Hippocampal formation (tissue), 2 donors: ENCODE data around the gene SIRPA.
"Not testable (repeated sequence)": the region's sequence is repeated elsewhere in the genome, so short reads cannot be mapped to it uniquely, and the experiment has no call there.

Experiments used
- DNase-seq, 2 donors: peaks; one replicate each; lab custom pipeline; 2025; lab: John Stamatoyannopoulos, UW

Gene SIRPA

DNA sequence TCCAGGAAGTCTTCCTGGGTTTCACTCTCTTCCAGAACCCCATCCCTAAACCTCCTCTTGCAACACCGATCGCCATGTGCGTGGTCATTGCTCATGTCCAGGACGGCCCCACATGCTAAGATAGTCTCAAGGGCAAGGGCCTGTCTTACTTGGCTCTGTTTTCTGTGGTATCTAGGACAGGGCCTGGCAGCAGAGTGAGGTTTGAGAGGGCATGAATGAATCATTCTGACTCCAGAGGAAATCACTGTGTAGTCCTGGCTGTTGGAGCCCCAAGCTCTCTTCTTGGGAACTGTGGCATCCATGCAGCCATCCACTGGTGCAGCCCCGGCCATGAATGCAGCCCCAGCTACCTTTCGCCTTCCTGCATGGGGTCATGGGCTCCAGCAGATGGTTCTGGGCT lies 12.4 kb downstream of the SIRPA start:
- no peak for DNase-seq

DNA sequence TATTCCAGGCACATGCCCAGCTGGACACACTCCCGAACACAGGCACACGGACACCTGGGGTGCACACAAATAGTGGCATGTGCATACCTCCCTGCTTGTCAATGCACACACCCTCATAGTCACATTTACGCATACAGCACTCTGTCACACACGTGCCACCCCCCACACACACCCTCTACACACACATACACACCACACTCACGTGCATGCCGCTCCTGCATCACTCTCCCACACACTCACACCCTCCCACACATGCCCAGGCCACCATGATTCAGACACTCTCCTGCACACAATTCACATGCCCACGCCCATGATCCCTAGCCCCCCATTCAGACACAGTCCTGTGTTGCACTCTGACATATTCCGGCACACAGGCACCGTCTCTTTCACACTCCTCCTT lies 13.0 kb downstream of the SIRPA start:
- no peak for DNase-seq

DNA sequence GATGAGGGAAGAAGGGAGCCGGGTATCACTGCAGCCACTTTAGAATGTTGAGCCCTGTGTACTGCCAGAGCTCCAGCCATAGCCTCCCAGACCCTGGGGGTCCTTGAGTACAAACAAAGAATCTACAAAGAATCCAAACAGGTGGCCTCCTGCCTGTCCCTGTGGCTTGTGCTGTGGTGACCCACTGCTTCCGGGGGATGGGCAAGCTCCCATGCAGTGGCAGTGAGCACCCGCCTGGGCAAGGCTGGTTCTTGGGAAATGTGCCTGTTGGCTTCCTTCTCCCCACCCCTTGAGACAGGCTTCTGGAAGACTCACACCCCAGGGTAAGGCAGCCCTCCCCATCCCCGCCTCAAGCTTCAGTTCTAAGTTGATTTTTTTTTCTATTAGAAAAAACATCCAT lies 13.9 kb downstream of the SIRPA start:
- DNase-seq, result no peak

DNA sequence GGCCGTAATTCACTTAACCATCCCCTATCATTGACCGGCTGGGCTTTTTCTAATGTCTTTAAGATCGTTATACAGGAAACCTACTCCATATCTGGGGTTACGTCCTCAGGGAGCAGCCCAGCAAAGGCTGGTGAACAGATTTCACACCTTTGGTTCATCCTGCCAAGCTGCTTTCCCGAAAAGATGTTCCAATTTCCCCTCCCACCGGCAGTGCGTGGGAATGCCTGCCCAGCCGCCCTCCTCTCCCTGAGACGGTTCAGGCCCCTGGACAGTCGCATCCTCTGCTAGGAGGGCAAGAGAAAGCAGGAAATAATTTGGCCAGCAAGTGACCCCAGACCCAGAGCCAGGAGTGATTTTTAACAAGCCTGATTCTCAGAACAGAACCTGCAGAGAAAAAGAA lies 16.3 kb downstream of the SIRPA start:
- no peak for DNase-seq

DNA sequence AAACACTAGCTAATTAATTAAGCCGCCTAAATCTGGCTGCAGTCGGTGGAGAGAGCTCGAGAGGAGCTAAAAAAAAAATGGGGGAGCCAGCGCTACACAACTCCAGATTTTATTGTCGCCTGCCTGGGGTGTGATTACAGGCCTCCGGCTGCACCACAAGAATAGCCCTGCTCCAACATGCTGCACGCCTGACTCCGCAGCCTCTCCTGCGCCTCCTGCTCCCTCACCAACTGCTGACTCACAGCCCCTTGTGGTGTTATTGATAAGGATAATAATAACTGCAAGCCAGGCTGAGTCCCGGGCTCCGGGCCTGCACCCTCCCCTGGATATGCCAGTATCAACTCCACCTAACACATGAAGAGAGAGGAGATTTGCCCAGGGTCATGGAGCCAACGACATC lies 16.8 kb downstream of the SIRPA start:
- DNase-seq, result no peak

DNA sequence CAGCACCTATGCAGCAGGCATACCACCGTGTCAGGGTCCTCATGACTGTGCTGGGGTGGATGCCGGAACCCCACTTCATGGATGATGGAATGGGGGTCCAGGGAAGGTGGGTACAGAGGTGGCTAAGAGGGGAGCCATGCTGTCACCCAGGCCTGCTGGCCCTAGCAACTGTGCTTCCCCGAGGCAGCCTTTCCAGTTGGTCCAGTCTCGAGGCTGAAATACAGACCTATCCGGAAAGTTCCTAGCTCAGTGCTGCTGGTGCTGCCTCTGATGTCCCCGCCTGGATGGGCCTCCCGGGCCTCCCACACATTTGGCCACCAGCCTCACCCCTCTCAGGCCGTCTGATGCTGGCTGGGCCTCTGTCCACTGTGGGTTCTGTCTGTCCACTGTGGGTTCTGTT lies 17.4 kb downstream of the SIRPA start:
- DNase-seq, result no peak

DNA sequence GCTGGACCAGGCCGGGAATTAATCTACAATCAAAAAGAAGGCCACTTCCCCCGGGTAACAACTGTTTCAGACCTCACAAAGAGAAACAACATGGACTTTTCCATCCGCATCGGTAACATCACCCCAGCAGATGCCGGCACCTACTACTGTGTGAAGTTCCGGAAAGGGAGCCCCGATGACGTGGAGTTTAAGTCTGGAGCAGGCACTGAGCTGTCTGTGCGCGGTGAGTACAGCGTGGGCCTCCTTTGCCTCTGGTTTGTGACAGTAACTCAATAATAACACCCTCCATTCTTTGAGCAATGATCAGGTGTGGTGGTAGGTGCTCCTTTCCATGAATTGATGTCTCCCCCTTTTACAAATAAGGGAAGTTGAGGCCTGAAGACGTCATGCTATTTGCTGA lies 20.0 kb downstream of the SIRPA start:
- DNase-seq, result not testable (repeated sequence)

DNA sequence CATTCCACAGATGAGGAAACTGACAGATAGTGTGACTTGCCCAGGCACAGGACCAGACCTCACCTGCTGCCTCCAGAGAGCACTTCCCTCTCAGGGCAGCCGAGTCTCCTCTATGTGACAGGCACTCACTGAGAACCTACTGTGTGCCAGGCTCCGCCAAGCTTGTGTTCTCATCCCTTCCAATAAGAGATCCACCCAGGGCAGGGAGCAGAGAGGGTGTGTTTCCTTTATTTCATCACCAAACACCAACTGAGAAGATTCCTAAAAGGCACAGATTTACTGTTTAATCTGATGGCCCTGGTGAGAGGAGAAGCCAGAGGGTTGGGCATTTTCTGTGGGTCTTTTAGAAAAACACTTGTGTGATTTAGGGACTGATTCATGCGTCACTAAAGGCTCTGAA lies 20.5 kb downstream of the SIRPA start:
- DNase-seq, result no peak

DNA sequence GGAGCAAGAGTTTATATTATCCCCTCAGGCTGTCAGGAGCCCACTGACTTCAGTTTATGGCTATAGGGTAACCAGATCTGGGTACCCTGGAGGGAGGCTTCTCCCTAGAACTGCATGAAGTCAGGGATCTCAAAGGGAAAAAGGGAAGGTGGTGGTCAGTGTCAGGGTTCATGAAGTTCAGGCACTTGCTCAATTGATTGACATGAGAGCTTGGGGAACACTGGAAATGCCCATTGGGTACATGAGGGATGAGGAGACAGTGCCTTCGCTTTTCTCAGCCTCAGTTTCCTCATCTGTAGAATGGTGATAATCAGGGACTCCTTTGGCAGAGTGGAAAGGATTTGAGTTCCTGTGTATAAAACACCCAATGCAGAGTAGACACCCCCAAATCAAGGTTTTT lies 22.6 kb downstream of the SIRPA start:
- DNase-seq, result no peak

DNA sequence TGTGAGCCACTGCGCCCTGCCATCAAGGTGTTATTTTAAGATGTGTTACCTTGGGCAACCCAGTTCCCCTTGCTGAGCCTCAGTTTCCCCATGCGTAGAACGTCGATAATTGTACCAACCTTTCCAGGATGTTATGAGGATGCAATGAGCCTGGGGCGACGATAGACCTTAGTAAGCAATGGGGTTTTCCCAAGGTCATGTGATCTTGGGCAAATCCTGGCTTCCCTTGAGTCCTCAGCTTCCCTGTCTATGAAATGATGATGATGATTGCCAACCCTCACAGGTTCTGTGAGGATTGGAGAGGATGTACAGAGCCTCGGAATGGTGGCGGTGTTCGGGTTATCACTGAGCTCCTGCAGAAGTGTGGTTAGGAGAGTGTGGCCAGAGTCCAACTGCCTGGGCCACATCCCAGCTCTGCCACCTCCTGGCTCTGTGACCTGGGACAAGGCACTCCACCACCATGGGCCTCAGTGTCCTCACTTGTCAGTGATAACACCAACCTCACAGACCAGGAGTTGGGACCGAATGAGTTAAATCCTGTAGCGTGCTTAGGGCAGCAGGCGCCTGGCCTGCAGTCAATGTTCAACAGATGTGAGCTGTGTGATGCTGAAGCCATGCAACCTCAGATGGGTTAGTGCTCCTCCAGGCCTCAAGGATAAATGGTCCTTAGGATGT lies 23.4 kb downstream of the SIRPA start:
- no peak for DNase-seq

DNA sequence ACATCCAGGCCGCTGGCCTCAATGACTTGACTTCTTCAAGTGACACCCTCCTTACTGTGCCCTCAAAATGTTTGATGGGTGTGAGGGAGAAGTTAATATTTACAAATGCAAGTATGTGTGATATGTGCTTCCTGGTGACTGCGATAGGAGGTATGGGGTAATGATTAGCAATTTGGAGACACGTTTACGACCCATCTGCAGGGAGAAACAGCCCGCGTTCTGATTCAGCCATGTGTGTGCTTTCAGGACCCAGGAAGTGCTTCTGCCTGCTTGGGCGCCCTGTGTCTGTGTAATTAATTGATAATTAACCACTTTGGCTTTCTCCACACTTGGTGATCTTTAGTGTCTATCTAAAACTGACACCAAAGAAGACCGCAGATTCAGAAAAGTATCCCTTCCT lies 25.0 kb downstream of the SIRPA start:
- DNase-seq, result no peak

DNA sequence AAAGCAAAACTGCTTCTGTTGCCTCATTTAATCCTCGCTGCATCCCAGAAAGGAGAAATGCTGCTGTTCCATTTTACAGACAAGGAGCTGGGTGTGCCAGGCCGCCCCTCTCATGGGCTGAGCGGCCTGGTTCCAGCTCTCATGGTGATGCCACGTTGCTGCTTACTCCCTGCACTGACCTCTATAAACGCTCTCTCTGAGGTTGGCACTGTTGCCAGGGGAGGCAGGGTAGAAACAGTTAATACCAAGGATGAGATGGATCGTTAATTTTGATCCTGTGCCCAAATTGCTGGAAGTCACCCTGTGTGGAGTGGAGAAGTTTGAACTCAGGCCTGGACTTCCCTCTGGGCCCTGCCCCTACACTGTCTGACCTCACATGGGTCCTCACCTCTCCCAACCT lies 25.6 kb downstream of the SIRPA start:
- DNase-seq, result no peak

DNA sequence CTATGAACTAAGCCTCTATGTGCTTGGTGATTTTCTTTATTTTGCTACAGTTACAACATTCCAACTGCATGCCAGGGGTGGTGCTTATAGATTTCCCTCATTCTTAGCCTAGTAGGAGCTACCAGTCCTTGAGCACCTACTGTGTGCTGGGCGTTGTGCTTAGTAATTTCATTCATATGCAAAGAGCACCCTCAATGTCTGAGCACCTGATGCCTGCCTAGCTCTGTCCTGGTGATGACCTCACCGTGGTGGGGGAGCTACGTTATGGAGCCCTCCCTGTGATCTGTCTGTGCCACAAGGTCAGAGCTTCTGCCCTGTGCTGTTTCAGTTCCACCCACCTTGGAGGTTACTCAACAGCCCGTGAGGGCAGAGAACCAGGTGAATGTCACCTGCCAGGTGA lies 26.8 kb downstream of the SIRPA start:
- DNase-seq, result not testable (repeated sequence)

DNA sequence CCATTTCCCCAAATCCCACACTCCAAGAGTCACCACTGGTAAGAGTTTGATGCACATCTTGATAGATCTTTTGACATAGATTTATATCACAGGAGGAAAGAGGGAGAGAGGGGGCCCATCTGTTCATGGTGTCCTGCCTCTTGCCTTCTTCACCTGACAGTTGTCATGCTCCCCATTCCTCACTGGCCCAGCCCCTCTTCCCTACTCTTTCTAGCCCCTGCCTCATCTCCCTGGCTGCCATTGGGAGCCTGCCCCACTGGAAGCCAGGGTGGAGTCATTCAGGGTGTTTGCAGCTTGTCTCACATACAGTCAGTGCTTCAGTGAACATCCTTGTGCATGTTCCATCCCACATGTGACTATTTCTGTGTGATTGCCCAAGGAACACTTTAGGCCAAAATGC lies 27.6 kb downstream of the SIRPA start:
- DNase-seq, result no peak

DNA sequence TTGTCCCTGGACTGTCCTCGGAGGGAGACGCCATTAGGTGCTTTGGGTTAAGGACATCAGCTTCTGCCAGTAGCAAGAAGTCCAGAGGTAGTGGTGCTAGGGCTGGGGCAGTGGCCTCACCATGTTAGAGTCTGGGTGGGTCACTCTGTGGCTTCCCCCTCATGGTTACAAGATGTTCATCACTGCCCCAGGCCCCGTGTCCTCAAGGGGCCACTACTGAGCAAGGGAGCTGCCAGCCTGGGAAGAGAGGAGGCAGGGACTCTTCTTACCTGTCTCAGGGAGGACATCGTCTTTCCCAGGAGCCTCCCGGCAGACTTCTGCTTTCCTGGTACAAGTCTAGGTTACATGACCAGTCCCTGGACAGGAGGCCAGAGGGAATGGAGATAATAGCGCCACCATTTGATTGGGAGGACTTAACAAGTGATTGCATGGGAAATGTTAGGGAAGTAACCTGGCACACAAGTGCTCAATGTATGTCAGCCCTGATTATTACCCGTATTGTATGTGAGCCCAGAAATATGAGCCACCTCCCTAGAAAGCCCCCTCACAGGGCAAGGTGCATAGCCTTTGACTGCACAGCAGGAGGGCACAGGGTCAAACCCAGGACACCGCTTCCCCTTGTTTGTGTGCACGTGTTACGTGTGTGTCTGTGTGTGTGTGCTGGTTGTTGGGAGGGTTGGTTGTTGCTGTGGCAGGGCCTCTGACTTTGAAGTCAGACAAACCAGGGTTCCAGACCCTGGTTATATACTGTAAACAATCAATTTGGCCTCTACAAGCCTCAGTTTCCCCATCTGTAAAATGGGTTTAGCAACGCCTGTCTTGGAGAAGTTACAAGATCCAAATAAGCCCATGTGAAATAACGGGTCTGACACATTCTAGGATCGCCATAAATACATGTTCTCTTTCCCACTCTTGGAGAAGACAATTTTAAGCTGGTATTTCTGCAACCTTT lies 30.0 kb downstream of the SIRPA start:
- DNase-seq, result no peak

DNA sequence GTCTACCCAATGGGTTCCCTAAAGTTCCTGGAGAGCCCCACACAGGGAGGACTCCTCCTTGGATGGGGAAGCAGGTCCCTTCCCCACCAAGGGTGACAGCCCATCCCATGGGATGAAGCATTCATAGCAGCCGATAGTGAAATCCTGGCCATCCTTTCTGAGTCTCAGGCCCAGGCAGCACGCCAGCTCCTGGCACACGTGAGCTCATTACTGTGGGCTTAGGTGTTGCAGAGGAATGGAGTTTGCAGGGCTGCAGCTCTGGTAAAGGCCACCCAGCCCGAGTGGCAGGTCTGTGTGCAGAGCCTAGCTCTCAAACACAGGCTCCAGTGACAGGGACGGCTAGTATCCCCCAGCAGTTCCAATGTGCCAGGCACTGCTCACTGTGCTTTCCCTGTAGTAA lies 31.0 kb downstream of the SIRPA start:
- DNase-seq, result no peak

DNA sequence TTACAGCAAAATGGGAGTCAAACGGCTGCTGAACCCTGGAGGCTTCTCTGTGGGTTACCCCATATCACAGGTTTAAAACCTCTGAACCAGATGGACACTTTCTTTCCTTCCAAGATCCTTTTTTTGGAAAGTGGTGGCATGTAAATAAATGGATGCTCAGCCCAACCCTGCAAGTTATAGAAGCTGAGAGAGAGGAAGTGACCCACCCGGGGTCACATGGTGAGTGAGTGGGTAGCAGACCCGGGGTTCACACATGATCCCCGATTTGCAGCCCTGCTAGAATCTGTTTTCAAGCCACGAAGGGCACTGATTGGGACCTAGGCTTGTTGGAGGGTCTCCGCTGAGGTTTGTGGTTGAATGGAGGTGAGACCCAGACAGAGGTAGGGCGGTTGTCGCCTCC lies 32.0 kb downstream of the SIRPA start:
- no peak for DNase-seq

DNA sequence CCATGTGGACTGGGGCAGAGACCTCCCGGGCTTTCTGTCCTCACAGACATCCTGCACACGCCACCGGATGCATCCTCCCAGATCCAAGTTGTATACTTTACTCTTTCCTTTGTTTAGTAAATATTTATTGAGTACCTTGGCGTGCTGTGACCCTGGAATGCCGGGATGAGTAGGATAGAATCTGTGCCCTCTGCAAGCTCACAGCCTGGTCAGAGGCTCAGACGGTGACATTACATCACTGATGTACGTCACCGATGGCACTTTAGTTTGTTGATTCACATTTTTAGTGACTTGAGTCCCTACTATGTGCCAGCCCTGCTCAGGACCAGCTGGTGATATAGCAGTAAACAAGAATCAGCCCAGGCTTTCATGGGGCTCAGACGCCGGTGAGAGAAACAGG lies 32.9 kb downstream of the SIRPA start:
- no peak for DNase-seq

DNA sequence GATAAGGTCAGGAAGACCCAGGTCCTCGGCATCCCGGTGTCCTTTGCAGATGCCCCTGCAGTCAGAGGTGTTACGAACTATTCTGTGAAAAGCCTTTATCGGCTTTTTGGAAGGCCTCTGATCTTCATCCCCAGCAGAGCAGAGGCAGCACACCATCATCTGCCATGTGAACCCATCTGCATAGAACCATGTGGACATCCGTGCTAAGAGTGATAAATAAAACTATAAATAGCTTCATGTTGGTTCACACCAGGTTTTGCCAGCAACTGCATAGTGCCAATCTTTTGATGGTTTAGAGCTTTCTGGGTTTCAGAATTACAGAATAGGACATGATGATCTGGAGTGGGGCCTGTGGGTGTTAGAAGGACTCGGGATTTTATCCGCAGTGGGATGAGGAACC lies 33.6 kb downstream of the SIRPA start:
- DNase-seq, result no peak

DNA sequence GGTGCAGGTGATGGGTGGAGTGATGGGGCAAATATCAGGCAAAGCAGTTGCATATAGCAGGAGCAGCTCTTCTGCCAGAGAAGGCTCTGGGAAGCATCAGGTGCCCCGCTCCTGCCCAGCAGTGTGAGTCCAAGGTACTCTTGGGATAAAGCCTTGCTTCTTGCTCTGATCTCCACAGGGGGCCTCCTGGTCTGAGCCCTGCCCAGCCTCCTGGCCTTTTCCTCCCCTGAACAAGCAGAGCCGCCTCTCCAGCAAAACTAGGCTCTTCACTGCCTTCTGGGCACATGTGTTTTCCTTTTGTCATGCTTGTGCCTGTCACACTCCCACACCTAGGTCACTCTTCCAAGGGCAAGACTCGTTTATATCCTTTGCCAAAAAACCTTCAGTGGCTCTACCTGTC lies 34.3 kb downstream of the SIRPA start:
- DNase-seq, result no peak

DNA sequence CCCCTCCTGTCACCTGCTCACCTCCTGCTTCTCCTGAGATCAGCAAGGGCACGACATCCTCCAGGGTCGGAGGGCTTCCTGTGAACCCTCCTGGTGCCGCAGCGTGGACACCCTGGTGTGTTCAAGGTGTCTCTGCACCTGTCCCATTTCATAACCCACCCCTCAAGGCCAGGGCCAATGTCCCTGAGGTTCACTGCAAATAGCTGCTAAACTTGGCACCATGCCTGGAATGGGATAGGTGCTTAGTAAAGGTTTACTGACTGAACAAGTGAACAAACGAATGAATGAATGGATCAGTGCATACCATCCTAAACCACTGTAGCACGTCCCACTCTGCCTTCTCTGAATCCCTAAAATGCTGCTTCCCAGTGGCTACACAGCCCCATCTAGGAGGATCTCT lies 35.0 kb downstream of the SIRPA start:
- no peak for DNase-seq

DNA sequence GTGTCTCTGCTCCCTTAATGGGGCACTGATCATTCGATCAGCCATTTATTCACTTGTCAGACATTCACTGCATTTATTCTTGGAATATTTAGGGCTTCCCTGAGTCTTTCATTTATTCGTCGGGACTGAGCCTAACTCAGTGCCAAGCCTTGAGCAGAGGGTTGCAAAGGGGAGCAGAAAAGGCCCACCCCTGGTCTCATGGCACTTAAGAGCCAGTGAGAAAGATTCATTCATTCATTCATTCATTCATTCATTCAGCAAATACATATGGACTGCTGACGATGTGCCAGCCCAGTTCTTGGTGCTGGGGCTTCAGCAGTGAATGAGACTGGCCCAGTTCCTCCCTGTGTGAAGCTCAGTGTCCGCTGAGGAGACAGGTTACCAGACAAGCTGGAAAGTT lies 36.6 kb downstream of the SIRPA start:
- no peak for DNase-seq

DNA sequence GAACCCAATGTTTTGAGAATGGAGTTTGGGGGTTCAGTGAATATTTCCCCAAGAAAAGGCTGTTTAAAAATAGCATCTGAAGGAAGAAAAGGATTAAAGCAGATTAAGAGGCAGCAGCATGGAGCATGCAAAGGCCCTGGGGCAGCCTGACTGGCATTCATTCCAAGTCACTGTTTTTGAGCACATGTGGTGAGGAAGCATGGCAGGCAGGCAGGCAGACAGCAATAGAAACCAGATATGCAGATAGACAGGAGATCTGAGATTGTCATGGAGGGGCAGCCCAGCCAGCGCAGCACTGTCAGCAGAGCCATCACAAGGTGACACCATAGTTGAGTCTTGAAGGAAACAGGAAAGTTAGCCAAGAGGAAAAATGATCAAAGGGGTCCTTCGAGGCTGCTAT lies 37.8 kb downstream of the SIRPA start:
- no peak for DNase-seq

DNA sequence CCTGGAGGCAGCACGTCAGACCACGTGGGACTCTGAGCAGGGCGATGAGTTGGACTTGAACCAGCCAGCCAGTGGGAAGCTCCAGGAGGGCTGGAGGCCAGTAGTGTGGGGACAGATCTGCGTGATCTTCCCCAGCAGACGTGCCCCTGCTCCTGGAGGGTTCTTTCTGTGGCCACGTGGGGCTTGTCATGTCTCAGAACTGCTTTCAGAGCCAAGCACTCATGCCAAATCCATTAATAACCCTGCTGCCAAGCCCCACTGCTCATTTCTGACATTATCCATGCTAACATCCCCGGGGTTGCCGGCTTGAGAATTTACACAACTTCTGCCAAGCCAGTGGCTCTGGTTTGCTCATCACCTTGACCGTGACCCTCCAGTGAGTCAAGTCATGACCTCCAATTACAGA lies 38.3 kb downstream of the SIRPA start:
- no peak for DNase-seq
